HepG2 (cell line): ENCODE data around the gene NTSR2. TPM values are rescaled to one million over a fixed set of nuclear protein-coding genes. Genes with fewer than 3 reads are reported as not detected.

ENCODE experiments used
- ATAC-seq: fragments of 200-7000 bp; cut with Tn5 transposase; 3 replicates; pipeline ENCODE4 v1.9.1; 2020; ENCODE audit warnings: mild to moderate bottlenecking, moderate library complexity
- BruUV-seq: library from RNA; stranded (reverse); fragments of 400-500 nt; replicated peaks from 2 replicates; lab custom pipeline; 2021; lab: Mats Ljungman, UMichigan
- CTCF ChIA-PET: fragments of 300-600 bp; formaldehyde crosslinking; extraction: SDS; loops from one replicate; lab custom pipeline; 2021; ENCODE audit warnings: low total read pairs, inconsistent platforms, low intra/inter-chr PET ratio; lab: Yijun Ruan, JAX
- POLR2A ChIA-PET: fragments of 350-600 bp; sonication (Branson Sonifier 250); formaldehyde crosslinking; loops from one replicate; lab custom pipeline; 2020; ENCODE audit warnings: antibody characterized with exemption, inconsistent platforms; lab: Yijun Ruan, JAX
- DNase-seq: peaks from one replicate; pipeline ENCODE4 v3.0.0-alpha.2; 2015; ENCODE audit warnings: low spot score
- FAIRE-seq: peaks from 3 replicates; lab custom pipeline; 2011; peaks lifted over from hg19 to GRCh38; lab: Jason Lieb, UNC
- H2AFZ ChIP-seq: one replicate; pipeline ENCODE4 v1.6.1; 2011; ENCODE audit warnings: low read length, inconsistent platforms
- H3K27ac ChIP-seq: fragments of 300-600 bp; 3 replicates; pipeline ENCODE4 v1.8.0; 2011; ENCODE audit warnings: mixed run types, mild to moderate bottlenecking, mixed read lengths, low read length, inconsistent platforms; ENCODE audit not compliant: insufficient read depth; ENCODE audit errors: extremely low read length
- H3K27me3 ChIP-seq, 2 experiments: fragments of 200-600 bp in 1 of 2; 2 replicates in 1 of 2; 3 replicates in 1 of 2; pipeline versions ENCODE4 v1.6.0 to v1.8.0; 2011; ENCODE audit warnings: low read length in 2 of 2, mild to moderate bottlenecking in 2 of 2, moderate library complexity in 2 of 2, inconsistent platforms in 1 of 2; ENCODE audit not compliant: insufficient read depth in 2 of 2, control insufficient read depth in 1 of 2
- H3K36me3 ChIP-seq, 2 experiments: fragments of 200-600 bp in 1 of 2; replicated peaks in 1 of 2; 2 replicates in 1 of 2; 3 replicates in 1 of 2; pipeline versions ENCODE4 v1.5.1 to v1.8.0; 2011; ENCODE audit warnings: low read length in 2 of 2, inconsistent platforms in 1 of 2; ENCODE audit not compliant: insufficient read depth in 2 of 2, control insufficient read depth in 1 of 2
- H3K4me1 ChIP-seq: 2 replicates; pipeline ENCODE4 v1.5.1; 2012; ENCODE audit warnings: low read length, inconsistent platforms; ENCODE audit not compliant: insufficient read depth
- H3K4me2 ChIP-seq: 2 replicates; pipeline ENCODE4 v1.6.0; 2011; ENCODE audit warnings: low read depth, low read length, inconsistent platforms
- H3K4me3 ChIP-seq, 3 experiments: fragments of 200-600 bp in 1 of 3; sonication (generic), shearing (Covaris generic) in 1 of 3; replicated peaks in 1 of 3; 2 replicates each; pipeline ENCODE4 v1.5.1; 2011 to 2016; ENCODE audit warnings: low read length in 3 of 3, inconsistent platforms in 2 of 3, low read depth in 2 of 3, mild to moderate bottlenecking in 2 of 3, control low read depth in 1 of 3, mixed read lengths in 1 of 3; ENCODE audit not compliant: insufficient read depth in 1 of 3
- H3K79me2 ChIP-seq: one replicate; pipeline ENCODE4 v1.6.1; 2011; ENCODE audit warnings: low read length, inconsistent platforms; ENCODE audit not compliant: insufficient read depth
- H3K9ac ChIP-seq: 2 replicates; pipeline ENCODE4 v1.6.0; 2011; ENCODE audit warnings: mild to moderate bottlenecking, low read depth, low read length, inconsistent platforms; ENCODE audit not compliant: insufficient read depth
- H3K9me3 ChIP-seq: 2 replicates; pipeline ENCODE4 v1.5.1; 2012; ENCODE audit warnings: mild to moderate bottlenecking, low read length
- H4K20me1 ChIP-seq: 2 replicates; pipeline ENCODE4 v1.6.0; 2011; ENCODE audit warnings: inconsistent platforms, mild to moderate bottlenecking, low read length, moderate library complexity; ENCODE audit not compliant: insufficient read depth
- ATF7-NPFF ChIP-seq: sonication (generic); formaldehyde crosslinking; IDR thresholded peaks from 2 replicates; pipeline ENCODE4 v1.8.1; 2023; ENCODE audit warnings: mild to moderate bottlenecking, low read depth, missing genetic modification reagents, moderate library complexity
- CHD4 ChIP-seq: fragments of 200-600 bp; sonication (generic); IDR thresholded peaks from 2 replicates; pipeline ENCODE4 v1.7.0; 2017; ENCODE audit warnings: mild to moderate bottlenecking, low read length, borderline replicate concordance
- FOXC1 ChIP-seq: sonication (generic); formaldehyde crosslinking; IDR thresholded peaks from 2 replicates; pipeline ENCODE4 v1.8.0; 2022; ENCODE audit warnings: mild to moderate bottlenecking, missing genetic modification reagents, borderline replicate concordance
- HNRNPUL1 ChIP-seq: fragments of 200-400 bp; formaldehyde crosslinking; IDR thresholded peaks from 2 replicates; pipeline ENCODE4 v1.6.1; 2017; ENCODE audit warnings: low read depth, mild to moderate bottlenecking, low read length, moderate library complexity
- MAX ChIP-seq: IDR thresholded peaks from 2 replicates; pipeline ENCODE4 v1.6.1; 2012; ENCODE audit warnings: inconsistent platforms
- MNT ChIP-seq: fragments of 450-650 bp; IDR thresholded peaks from 2 replicates; pipeline ENCODE4 v1.6.1; 2016
- MYC ChIP-seq: sonication (generic); formaldehyde crosslinking; IDR thresholded peaks from 2 replicates; pipeline ENCODE4 v1.9.0; 2021; ENCODE audit warnings: missing genetic modification reagents, borderline replicate concordance
- PRMT3 ChIP-seq: sonication (generic); formaldehyde crosslinking; IDR thresholded peaks from 2 replicates; pipeline ENCODE4 v1.8.1; 2022; ENCODE audit warnings: low read depth, mild to moderate bottlenecking, moderate library complexity, missing genetic modification reagents, borderline replicate concordance
- ZMYM3 ChIP-seq: sonication (generic); formaldehyde crosslinking; IDR thresholded peaks from 2 replicates; pipeline ENCODE4 v1.5.1; 2020; ENCODE audit warnings: mild to moderate bottlenecking, missing genetic modification reagents
- ZNF276 ChIP-seq: sonication (generic); formaldehyde crosslinking; IDR thresholded peaks from 2 replicates; pipeline ENCODE4 v1.4.0; 2020; ENCODE audit warnings: mild to moderate bottlenecking, low read depth, missing genetic modification reagents
- ZNF501 ChIP-seq: sonication (generic); formaldehyde crosslinking; IDR thresholded peaks from 2 replicates; pipeline ENCODE4 v1.5.1; 2020; ENCODE audit warnings: mild to moderate bottlenecking, moderate library complexity, missing genetic modification reagents
- ZNF616 ChIP-seq: sonication (generic); formaldehyde crosslinking; IDR thresholded peaks from 2 replicates; pipeline ENCODE4 v1.5.0; 2020; ENCODE audit warnings: low read depth, mild to moderate bottlenecking, missing genetic modification reagents
- WGBS: methylation state at CpG from one replicate; pipeline ENCODE4 v1.1.6; 2017; ENCODE audit warnings: low lambda C conversion rate; 5-methylcytosine and 5-hydroxymethylcytosine counted together
- in situ Hi-C: cut with HindIII; loops from 2 replicates; pipeline ENCODE4 v1.10.0; 2017; ENCODE audit warnings: low pct_unique_long_range_greater_than_20kb; ENCODE audit not compliant: extremely low pct_ligation_motif_present
- intact Hi-C: fragments of 100-400 bp; cut with micrococcal nuclease; formaldehyde crosslinking; loops from one replicate; pipeline ENCODE4 v1.10.0; 2022; ENCODE audit not compliant: unreplicated experiment
- polyA plus RNA-seq, 8 experiments: library from polyadenylated mRNA; depleted of rRNA in 3 of 8; stranded (reverse) in 7 of 8; unstranded in 1 of 8; fragments of >200 nt; fragmentation: Illumina TruSeq in 4 of 8; extraction: Trizol in 4 of 8; gene quantifications; 2 replicates each; pipeline versions ENCODE4 v1.2.1 to v1.2.3, GENCODE V29; 2011 to 2016; ENCODE audit warnings: low read depth in 4 of 8, missing spikeins in 1 of 8, mixed read lengths in 1 of 8; ENCODE audit not compliant: insufficient read depth in 1 of 8
- total RNA-seq, 5 experiments: library from RNA; depleted of rRNA; stranded (reverse); fragments of >200 nt; fragmentation: Illumina TruSeq; extraction: Trizol; gene quantifications; 2 replicates each; pipeline ENCODE4 v1.2.3, GENCODE V29; 2016; ENCODE audit warnings: low read depth in 1 of 5
- TF ChIP-seq, protein P1 (sequence below): sonication (generic); formaldehyde crosslinking; IDR thresholded peaks from 2 replicates; pipeline ENCODE4 v1.8.0; 2022; ENCODE audit warnings: mild to moderate bottlenecking, missing genetic modification reagents, moderate library complexity

The NTSR2 gene
- total and polyA plus RNA-seq, 2 of the 13 experiments (the other 11 are each of a cell fraction or from before 2014, with no cell fraction given): not detected

- TF ChIP-seq ATF7-NPFF (no peak), CHD4 (no peak)
Observed at GRCh38 chr2:11651856-11652548, 18.0 kb downstream of the NTSR2 start (continued).

GRCh38 chr2:11649093-11649492 lies 20.9 kb downstream of the NTSR2 start:
- H4K20me1 ChIP-seq: no peaks in the 10 kb centered on the region
- no peak overlapping the region for H3K9ac ChIP-seq
- 12% methylated on average over 2 of the region's 2 CpGs for WGBS
- no peak overlapping the region for H3K27ac ChIP-seq
- peak; percentile 3; the same call in 1 of the 3 replicates for ATAC-seq
- no peak overlapping the region for H3K4me2 ChIP-seq
- no peak for DNase-seq
- no peaks in the 10 kb centered on the region for H3K9me3 ChIP-seq
- no peak overlapping the region for H3K4me3 ChIP-seq
- no peaks in the 10 kb centered on the region for H3K4me1 ChIP-seq
- H3K27me3 ChIP-seq: peaks cover 2 to 31% of the 10 kb centered on the region in 2 experiments; a peak in 2 of 5 replicates
- in situ Hi-C loops (no loop called here), intact Hi-C loops (no loop called here)
- no peak overlapping the region for H2AFZ ChIP-seq
- ChIA-PET CTCF (no interaction called here), POLR2A (no interaction called here)
- BruUV-seq: no TSS peak
- no peaks in the 10 kb centered on the region for H3K79me2 ChIP-seq
- H3K36me3 ChIP-seq: peaks cover 0 to under 1% of the 10 kb centered on the region in 2 experiments; a peak in 1 of 5 replicates
- no peak for FAIRE-seq
- TF ChIP-seq ZNF616 (CRISPR knock-in tag): no peak
- no peak for TF ChIP-seq HNRNPUL1
- TF ChIP-seq MYC: no peak
- TF ChIP-seq ZNF276: no peak
- no peak for TF ChIP-seq FOXC1 (CRISPR knock-in tag)
- TF ChIP-seq, protein P1, sequence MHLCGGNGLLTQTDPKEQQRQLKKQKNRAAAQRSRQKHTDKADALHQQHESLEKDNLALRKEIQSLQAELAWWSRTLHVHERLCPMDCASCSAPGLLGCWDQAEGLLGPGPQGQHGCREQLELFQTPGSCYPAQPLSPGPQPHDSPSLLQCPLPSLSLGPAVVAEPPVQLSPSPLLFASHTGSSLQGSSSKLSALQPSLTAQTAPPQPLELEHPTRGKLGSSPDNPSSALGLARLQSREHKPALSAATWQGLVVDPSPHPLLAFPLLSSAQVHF (CRISPR knock-in tag): no peak
- no peak for TF ChIP-seq ZMYM3
- TF ChIP-seq PRMT3: no peak
- no peak for TF ChIP-seq ZNF501 (CRISPR knock-in tag)
- TF ChIP-seq MNT: no peak
- TF ChIP-seq MAX: no peak
